Type B pancreatic cell (in vitro differentiated cells): ENCODE measurements around the gene GALR3. TPM values are rescaled to one million over a fixed set of nuclear protein-coding genes. Genes with fewer than 3 reads are reported as not detected.

Source experiments
- DNase-seq: peaks from one replicate; pipeline ENCODE4 v3.0.0; 2021; ENCODE audit warnings: mixed read lengths; ENCODE audit not compliant: unreplicated experiment; ENCODE audit errors: extremely low spot score
- H3K27ac Mint-ChIP-seq: 2 replicates; pipeline ENCODE4 v1.8.0; 2021; ENCODE audit warnings: mild to moderate bottlenecking, mixed read lengths
- H3K27me3 Mint-ChIP-seq: 2 replicates; pipeline ENCODE4 v1.8.0; 2021; ENCODE audit warnings: mixed read lengths
- H3K36me3 Mint-ChIP-seq: 2 replicates; pipeline ENCODE4 v1.8.0; 2021; ENCODE audit warnings: mixed read lengths
- H3K4me1 Mint-ChIP-seq: one replicate; pipeline ENCODE4 v1.8.0; 2021; ENCODE audit warnings: mixed read lengths; ENCODE audit not compliant: unreplicated experiment
- H3K4me3 Mint-ChIP-seq: 2 replicates; pipeline ENCODE4 v1.8.0; 2021; ENCODE audit warnings: mild to moderate bottlenecking, mixed read lengths
- H3K9me3 Mint-ChIP-seq: 2 replicates; pipeline ENCODE4 v1.8.0; 2021; ENCODE audit warnings: mixed read lengths
- total RNA-seq: library from RNA; stranded (reverse); gene quantifications from 2 replicates; pipeline ENCODE4 v1.2.1, GENCODE V29; 2021; ENCODE audit warnings: low replicate concordance
- TF ChIP-seq, protein P1 (sequence below): fragments of 200-600 bp; sonication (generic); conservative IDR thresholded peaks from 2 replicates; pipeline ENCODE4 v1.5.0; 2021; ENCODE audit warnings: antibody characterized with exemption, mild to moderate bottlenecking

GALR3 gene
- total RNA-seq, 1 donor from 2014 or later, result 0.34 TPM

DNA sequence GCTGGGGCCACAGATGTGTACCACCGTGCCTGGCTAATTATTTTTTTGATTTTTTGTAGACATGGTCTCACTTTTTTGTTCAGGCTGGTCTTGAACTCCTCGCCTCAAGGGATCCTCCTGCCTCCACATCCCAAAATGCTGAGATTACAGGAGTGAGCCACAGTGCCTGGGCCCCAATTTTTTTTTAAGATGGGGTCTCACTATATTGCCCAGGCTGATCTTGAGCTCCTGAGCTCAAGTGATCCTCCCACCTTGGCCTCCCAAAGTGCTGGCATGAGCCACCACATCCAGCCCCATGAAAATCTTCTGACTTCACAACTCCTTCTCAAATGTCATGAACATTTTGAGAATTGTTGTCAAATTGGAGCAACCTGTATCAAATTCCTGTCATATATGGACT is 23.3 kb downstream of the GALR3 start:
- Mint-ChIP-seq H3K4me1 (peaks cover 30% of the 10 kb centered on the region), H3K9me3 (peaks cover 4% of the 10 kb centered on the region), H3K27ac (no peak overlapping the region), H3K4me3 (peak overlapping the region; percentile 51), H3K36me3 (peaks cover 20% of the 10 kb centered on the region), H3K27me3 (no peaks in the 10 kb centered on the region)
- DNase-seq, result no peak
- TF ChIP-seq, protein P1, sequence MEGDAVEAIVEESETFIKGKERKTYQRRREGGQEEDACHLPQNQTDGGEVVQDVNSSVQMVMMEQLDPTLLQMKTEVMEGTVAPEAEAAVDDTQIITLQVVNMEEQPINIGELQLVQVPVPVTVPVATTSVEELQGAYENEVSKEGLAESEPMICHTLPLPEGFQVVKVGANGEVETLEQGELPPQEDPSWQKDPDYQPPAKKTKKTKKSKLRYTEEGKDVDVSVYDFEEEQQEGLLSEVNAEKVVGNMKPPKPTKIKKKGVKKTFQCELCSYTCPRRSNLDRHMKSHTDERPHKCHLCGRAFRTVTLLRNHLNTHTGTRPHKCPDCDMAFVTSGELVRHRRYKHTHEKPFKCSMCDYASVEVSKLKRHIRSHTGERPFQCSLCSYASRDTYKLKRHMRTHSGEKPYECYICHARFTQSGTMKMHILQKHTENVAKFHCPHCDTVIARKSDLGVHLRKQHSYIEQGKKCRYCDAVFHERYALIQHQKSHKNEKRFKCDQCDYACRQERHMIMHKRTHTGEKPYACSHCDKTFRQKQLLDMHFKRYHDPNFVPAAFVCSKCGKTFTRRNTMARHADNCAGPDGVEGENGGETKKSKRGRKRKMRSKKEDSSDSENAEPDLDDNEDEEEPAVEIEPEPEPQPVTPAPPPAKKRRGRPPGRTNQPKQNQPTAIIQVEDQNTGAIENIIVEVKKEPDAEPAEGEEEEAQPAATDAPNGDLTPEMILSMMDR, result no peak

DNA sequence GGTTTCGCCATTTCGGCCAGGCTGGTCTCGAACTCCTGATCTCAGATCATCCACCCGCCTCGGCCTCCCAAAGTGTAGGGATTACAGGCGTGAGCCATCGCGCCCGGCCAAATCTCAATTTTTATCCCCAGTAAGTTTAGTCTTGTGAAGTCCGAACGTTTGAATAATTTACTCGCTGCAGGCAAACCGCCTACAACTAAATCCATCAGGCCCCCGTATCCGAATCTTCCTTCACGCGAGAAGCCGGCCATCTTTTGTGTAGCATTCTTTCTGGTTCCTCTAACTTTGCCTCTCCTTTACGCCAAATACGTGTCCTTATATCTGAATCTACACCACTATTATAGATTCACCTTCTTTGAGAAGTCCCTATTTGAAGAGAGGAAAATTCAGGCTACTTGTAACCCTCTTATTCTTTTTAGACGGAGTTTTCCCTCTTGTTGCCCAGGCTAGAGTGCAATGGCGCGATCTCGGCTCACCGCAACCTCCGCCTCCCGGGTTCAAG is 25.5 kb downstream of the GALR3 start:
- no peak for DNase-seq
- peaks cover 21% of the 10 kb centered on the region for H3K4me1 Mint-ChIP-seq
- H3K36me3 Mint-ChIP-seq, result peaks cover 24% of the 10 kb centered on the region
- peak overlapping the region; percentile 91 for H3K27ac Mint-ChIP-seq
- no peaks in the 10 kb centered on the region for H3K27me3 Mint-ChIP-seq
- peaks cover 4% of the 10 kb centered on the region for H3K9me3 Mint-ChIP-seq
- H3K4me3 Mint-ChIP-seq, result peak overlapping the region; percentile 96
- TF ChIP-seq, protein P1, result no peak

DNA sequence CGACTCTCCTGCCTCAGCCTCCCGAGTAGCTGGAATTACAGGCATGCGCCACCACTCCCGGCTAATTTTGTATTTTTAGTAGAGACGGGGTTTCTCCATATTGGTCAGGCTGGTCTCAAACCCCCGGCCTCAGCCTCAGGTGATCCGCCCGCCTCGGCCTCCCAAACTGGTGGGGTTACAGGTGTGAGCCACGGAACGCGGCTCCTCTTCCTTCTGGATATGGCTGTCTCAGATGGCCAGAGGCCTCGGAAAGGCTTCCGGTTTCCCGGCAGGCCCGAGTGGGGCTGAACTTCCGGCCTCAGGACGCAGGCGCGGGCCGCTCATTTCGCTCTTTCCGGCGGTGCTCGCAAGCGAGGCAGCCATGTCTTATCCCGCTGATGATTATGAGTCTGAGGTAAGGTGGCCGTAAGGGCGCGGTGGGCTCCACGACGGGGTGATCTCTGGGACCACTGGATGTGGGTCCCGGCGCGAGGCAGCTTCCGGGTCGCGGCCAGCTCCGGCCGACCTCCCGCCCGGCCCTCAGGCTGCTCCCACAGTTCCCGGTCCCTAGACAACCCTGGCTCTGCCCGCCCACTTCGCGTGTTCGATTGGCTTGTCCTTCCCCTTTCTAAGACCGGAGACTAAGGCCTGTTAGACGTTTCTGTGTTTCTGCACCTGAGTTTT is 26.0 kb downstream of the GALR3 start, which contains the start of gene EIF3L:
EIF3L (plus strand) TSS at position 331 of the 663 bp plus-strand sequence; CDS start at position 362, 31 bp downstream.
- TF ChIP-seq, protein P1, result no peak
- Mint-ChIP-seq H3K4me3 (peak within 1 kb of the TSS; percentile 96), H3K27ac (peak within 1 kb of the TSS; percentile 91), H3K36me3 (peaks cover 29% of the 10 kb centered on the region), H3K4me1 (peaks cover 21% of the 10 kb centered on the region), H3K27me3 (no peaks in the 10 kb centered on the region), H3K9me3 (peaks cover 4% of the 10 kb centered on the region)
- peak; percentile 91 for DNase-seq

DNA sequence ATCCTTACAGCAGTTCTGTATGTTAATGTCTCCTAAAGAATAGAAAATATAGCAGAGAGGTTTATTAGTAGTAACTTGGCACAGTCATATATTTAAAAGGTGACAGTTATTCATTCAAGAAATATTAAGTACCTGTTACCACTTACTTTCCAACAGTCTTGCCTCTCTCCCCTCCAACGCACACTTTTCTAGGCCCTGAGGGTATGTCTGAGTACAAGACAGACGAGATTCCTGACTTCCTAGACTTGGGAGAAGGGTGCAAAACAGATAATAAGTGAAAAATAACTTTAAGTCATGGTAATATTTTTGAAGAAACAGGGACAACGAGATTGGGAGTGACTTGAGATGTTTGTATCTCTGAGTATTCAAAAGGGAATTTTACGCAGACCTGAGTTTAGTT is 27.6 kb downstream of the GALR3 start:
- TF ChIP-seq, protein P1, result no peak
- Mint-ChIP-seq H3K27ac (peak overlapping the region; percentile 16), H3K4me3 (peak overlapping the region; percentile 96), H3K9me3 (peaks cover 4% of the 10 kb centered on the region), H3K4me1 (peaks cover 21% of the 10 kb centered on the region), H3K27me3 (no peaks in the 10 kb centered on the region), H3K36me3 (peaks cover 40% of the 10 kb centered on the region)
- DNase-seq, result no peak

DNA sequence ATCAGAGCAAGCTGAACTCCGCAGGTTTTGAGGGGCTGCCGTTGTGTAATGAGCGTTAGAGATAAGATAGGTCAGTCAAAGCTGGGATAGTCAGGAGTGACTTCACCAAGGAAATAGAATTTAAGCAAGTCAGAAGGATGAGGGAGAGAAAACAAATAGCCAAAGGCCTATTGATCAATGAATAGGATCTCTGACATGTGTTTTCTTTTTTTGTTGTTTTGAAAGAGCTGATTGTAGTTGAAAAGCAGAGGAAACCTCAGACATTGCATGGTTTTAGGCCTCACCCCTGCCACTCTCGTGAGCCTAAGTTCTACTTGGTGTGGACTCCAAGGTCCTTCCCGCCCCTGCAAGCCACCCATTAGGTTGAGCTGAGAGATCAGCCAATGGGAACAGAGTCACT is 29.2 kb downstream of the GALR3 start:
- no peak overlapping the region for H3K4me3 Mint-ChIP-seq
- H3K27me3 Mint-ChIP-seq, result no peaks in the 10 kb centered on the region
- TF ChIP-seq, protein P1, result no peak
- peaks cover 19% of the 10 kb centered on the region for H3K4me1 Mint-ChIP-seq
- H3K27ac Mint-ChIP-seq, result no peak overlapping the region
- no peak for DNase-seq
- H3K36me3 Mint-ChIP-seq, result peaks cover 43% of the 10 kb centered on the region
- peaks cover 4% of the 10 kb centered on the region for H3K9me3 Mint-ChIP-seq
